Prostate gland (tissue), 2 donors: ENCODE results near the gene RBKS.

Source experiments
- CTCF ChIP-seq, 4 experiments: fragments of 200-600 bp in 2 of 4; fragments of 450-650 bp in 2 of 4; sonication (generic) in 2 of 4; IDR thresholded peaks; 1 replicate in 3 of 4; 2 replicates in 1 of 4; pipeline ENCODE4 v1.5.1; 2016 to 2019; ENCODE audit warnings: antibody characterized with exemption in 4 of 4, mild to moderate bottlenecking in 2 of 4, moderate library complexity in 2 of 4
- POLR2AphosphoS5 ChIP-seq: sonication (generic); formaldehyde crosslinking; IDR thresholded peaks from one replicate; pipeline ENCODE4 v1.6.1; 2017; ENCODE audit warnings: antibody characterized with exemption

- TF ChIP-seq CTCF (IDR thresholded peaks at IDR 0.05) (no peak), POLR2AphosphoS5 (no peak)
Measured at GRCh38 chr2:27773959-27774358, 116.2 kb downstream of the RBKS start.
